IPS-NIHi7 (cell line): Measurements from ENCODE around the gene MED27.

Experiments used
- DNase-seq: peaks from one replicate; pipeline ENCODE4 v3.0.0; 2012; ENCODE audit warnings: mixed read lengths; ENCODE audit errors: extremely low spot score

MED27 gene

DNA sequence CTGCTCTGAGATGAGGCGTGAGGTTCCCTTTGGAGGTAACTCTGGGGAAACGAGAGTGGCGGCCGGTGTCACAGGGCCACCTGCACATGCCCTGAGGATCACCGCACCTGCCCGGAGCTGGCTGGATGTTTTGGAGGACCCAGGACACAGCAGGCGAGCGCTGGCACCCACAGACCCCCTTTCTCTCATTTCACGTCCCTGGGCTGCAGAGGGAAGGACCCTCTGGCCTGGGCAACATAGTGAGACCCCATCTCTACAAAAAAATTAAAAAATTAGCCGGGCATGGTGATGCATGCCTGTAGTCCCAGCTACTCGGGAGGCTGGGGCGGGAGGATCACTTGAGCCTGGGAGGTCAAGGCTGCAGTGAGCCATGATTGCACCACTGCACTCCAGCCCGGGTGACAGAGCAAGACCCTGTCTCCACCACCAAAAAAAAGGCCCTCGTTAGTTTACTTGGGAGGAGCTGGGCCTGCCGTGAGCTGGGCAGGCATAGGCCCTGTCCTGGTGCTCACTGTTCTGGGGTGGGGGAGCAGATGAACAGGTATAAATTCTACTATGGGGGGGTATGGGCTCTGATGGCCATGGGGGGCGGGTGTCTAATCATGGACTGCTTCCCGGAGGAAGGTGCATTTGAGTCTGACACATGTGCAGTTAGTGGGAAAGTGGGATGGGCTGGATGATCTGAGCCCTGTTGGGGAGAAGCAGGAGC, 242.9 kb downstream of the MED27 start:
- DNase-seq: no peak

DNA sequence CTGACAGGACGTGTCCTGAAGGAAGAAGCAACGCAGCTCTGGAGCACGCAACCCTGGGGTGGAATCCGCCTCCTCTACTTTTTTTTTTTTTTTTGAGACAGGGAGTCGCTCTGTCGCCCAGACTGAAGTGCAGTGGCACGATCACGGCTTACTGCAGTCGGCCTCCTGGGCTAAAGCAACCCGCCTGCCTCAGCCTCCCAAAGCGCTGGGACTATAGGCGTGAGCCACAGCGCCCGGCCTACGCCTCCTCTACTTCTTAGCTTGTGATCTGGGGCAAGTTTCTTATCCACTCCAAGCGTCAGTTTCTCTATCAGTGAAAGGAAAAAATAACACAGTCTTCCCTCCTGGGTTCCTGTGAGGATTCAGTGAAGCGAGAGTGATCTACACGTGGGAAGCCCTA, 243.6 kb downstream of the MED27 start:
- DNase-seq: no peak

DNA sequence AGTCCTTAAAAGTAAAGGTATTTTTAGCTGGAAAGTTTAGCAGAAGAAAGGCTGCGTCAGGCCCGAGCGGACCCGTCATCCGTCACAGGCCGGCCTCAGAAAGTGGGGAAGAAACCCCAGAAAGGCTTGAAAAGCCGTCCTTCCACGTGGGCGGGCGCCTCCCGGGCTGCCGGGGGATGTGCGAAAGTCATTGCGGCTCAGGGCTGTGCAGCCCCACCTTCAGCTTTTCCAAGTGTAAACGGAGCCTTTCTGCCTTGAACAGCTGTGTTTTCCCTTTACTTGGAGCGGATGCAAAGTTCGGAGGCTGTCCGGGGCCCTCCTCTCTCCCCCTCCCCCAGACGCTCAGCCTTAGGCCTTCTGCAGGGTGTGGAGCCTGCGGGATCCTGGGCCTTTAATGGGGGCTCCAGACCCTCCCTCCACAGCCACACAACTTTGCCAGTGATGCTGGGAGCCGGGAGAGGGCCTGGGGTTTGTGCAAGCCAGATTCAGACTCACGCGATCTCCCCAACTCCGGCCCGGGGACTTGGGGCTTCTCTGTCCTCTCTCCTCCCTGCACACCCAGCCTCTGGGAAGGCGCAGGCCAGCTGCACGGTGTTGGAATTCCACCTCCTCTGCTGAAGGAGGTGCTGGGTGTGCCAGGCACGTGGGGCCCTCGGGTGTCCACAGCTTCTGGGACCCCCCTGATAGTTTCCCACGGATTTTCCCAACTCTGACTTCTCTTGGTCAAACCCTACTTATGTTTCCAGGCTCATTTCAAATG, 244.3 kb downstream of the MED27 start:
- no peak for DNase-seq

DNA sequence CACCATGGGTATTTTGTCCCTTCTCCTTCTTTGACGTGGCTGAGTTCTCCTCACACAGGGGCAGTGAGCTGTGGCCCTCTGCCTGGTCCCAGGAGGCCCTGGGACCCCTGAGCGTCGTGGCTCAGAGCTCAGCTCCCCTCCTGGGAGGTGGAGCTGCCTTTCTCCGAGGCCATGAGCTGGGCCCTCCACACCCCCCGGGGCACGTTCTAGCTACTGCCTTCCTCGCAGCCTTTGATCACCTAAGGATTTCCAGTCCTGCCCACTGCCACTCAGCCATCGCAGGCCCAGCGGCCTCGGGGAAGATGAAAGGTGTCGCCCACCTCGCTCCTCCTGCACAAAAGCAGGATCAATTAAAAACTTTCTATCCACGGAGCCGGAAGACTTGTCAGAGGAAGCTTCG, 244.9 kb downstream of the MED27 start:
- DNase-seq: no peak

DNA sequence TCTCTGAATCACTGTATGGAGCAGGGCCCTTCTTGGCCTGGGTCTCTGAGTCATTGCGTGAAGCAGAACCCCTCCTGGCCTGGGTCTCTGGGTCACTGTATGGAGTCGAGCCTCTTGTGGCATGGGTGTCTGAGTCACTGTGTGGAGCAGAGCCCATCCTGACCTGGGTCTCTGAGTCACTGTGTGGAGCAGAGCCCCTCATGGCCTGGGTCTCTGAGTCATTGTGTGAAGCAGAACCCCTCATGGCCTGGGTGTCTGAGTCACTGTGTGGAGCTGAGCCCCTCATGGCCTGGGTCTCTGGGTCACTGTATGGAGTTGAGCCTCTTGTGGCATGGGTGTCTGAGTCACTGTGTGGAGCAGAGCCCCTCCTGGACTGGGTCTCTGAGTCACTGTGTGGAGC, 245.8 kb downstream of the MED27 start:
- no peak for DNase-seq

DNA sequence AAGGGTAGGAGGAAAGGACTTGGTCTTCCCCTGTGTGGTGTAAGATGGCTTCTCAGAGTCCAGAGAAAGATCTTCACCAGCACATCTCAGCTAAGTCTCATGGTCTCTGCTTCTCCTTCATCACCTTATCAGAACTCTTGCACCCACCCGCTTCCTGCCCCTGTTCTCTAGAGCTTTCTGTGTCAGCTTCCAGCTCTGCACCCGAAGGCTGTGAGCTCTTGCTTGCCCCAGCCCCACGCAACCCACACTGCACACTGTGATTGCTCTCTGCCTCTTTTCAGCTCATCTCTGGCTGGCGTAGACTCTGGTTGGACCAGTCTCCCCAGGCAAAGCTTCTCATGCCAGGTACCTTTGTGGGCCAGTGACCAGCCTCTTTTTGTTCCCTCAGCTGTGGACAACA, 246.6 kb downstream of the MED27 start:
- DNase-seq: no peak

DNA sequence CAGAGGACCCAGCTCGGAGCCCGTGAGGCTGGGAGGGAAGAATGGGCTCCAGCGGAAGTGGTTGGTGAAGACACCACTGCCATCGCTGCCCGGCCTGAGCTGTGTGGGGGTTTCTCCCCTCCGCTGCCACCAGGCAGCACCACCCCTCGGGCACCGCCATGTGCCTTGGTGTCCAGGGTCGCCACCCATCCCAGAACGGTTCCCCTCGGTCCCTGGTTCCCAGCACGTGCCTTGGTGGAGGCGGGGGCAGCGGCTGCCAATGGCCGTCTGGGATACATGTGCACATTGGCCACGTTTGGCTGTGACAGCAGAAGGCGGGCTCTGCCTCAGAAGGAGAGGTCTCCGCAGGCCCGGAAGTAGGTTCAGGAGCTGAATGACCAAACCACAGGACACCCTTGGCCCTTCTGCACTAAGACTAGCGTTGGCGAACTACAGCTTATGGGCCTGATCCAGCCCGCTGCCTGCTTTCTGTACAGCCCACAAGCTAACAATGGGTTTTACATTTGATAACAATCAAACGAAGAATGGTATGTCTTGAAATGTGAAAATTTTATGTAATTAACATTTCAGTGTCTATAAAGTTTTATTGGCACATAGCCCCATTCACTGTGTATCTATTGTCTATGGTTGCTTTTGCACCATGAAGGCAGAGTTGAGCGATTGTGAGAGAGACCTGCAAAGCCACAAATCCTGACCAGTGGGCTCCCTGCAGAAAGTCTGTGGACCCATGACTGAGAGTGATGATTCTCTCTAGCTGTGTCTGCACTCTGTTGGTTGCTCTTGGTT, 248.1 kb downstream of the MED27 start:
- DNase-seq: no peak

DNA sequence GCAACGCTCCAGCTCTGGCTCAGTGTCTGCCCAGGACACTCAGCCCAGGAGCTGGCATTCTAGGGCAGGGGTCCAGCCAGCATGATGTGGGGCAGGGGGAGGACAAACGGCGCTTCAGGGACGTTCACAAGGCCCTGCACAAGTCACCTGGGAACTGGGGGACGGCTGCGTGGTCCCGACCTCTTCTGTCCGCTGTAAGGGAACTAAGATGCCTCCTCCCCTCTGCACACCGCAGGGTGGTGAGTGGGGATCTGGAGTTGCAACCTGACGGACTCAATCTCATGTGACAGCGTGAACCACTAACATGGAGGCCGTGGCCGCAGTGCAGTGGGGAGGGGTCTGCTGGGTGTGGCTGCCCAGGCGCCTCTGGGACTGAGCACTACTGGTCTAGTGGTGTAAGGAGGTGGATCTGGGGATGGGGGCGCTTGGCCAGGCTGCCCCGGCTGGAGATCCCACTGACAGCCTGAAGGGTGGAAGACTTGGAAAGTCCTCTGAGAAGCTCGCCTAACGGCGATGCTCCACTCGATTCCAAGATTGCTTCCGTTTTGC, 251.8 kb downstream of the MED27 start:
- DNase-seq: no peak

DNA sequence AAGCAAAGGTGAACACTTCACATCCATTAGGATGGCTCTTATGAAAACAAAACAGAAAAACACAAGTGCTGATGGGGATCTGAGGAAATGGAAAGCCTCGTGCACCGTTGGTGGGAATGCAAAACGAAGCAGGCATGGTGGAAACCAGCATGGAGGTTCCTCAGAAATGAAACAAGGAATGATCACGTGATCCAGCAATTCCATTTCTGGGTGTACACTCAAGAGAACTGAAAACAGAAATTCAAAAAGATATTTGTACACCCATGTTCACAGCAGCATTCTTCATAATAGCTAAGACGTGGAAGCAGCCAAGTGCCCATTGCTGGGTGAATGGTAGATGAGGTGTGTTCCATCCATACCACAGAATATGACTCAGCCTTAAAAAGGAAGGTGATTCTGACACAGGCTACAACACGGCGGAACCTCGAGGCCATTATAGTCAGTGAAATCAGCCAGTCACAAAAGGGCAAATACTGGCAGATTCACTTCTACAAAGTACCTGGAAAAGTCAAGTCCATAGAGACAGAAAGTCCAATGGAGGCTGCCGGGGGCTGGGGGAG, 252.6 kb downstream of the MED27 start:
- DNase-seq: no peak

DNA sequence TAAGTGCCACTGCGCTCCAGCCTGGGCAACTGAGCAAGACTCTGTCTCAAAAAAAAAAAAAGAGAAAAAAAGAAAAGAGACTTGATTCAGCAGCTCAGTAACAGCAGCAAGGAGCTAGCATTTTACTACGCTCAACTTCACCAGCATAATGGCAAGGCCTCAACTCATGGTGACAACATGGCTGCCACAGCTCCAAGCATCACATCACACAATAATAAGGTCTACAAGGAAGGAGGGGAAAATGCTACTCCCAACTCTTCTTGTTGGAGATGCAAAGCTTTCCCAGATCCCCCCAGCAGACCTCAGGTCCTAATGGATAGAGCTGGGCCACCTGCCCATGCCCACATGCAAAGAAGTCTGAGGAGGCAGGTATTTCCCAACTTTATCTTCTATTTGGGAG, 253.6 kb downstream of the MED27 start:
- no peak for DNase-seq

DNA sequence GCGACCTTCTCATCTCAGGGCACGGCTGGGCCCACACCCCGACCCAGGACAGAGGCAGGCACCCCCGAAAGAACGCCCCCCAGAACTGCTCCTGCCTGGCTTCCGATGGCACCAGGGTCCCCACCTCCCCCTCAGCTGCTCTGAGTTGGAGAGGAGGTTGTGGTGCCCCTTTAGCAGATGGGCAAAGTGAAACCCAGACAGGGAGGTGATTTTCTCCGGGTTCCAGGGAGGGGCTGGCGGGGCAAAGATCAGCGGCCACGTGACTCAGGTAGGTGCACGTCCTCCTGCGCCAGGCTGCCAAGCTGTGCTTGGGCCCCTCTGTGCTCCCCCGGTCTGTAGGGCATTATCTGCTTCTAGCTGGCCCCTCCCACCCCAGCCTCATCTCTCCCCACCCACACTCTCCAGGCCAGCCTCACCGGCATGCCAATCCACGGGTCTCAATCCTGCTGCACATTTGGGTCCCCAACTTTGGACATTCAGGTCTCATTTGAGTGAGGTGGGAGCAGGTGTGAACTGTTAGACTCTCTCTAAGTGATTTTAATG, 254.6 kb downstream of the MED27 start:
- DNase-seq: no peak

DNA sequence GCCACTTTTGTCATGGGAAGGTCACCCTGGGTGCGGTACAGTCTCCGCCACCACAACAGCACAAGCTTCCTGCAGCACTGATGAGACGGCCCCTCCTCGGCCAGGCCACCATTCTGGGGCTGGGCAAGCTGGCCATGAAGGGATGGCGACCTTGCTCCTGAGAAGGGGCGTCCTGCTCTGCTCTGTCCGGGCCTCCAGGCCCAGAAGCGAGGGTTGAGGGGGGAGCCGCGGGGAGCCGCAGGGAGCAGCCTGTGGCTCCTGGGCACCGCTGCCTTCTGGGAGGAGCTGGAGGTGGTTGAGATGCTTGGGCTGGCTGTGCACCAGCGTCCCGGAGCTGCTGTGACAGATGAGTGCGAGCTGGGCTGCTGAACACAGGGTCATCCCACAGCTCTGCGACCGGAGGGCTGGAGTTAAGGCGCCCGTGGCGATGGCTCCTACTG, 255.5 kb downstream of the MED27 start:
- no peak for DNase-seq

DNA sequence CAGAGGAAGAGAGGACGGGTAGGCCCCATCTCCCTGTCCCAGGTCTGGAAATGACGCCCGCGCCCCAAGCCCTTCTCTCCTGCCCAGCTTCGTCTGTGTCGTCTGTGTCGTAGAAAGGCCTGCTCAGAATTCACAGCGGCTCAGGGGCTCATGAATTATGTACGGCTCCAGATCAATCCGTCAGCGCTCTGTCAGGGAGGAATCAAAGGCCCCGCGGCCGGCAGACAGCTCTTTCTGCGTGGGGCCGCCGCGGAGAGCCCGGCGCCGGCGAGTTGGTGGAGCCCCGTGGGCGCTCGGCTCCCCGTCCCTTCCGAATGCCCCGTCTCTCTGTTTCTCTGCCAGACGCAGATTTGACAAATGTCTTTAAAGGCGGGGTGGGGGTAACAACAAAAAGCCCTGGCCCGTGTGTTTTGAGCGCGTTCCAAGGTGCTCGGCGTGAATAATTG, 255.9 kb downstream of the MED27 start:
- DNase-seq: no peak

DNA sequence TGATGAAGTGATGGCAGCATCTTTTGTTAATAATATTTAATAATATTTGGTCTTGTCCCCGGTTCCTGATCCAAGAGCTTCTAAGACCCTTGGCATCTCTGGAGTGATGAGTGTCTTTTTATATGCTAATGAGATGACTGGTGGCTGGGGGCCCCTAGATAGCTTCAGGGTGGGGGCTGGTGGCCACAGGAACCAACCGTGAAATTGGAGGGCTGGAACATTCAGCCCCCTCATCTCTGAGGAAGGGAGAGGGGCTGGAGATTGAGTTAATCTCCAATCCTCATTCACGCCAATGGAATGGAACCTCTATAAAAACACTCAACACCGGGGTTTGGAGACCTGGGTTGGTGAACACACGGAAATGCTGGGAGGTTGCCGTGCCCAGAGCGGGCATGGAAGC, 261.6 kb downstream of the MED27 start:
- DNase-seq: no peak

DNA sequence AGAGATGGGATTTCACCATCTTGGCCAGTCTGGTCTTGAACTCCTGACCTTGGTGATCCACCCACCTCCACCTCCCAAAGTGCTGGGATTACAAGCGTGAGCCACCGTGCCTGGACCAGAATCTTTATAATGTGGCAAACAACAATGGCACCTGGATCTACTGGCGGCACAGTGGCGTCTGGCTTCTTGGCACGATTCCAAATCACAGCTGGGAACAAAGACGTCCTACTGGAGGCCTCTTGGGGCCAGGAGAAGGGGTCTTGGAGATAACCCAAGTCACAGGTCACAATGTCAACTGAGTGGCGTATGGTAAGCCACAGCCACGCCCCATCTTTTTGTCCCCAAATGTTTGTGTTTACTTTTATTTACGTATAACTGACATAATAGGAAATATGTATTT, 262.0 kb downstream of the MED27 start:
- no peak for DNase-seq

DNA sequence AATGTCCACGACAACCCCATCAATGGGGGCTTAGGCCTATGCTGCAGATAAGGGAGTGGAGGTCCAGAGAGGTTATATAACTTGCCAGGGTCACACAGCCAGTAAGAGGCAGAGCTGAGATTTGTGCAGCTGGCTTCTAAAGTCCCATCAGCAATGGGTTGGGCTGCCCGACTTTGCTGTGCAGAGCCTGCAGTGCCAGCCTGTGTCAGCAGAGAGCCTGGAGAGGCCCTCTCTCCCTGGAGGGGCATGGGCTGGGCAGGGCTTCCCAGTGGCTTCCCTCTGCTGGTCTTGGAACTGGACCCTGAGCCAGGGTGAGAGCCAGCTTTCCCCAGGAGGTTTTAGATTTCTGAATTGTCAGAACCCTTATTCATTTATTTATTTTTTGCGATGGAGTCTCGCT, 262.6 kb downstream of the MED27 start:
- no peak for DNase-seq

DNA sequence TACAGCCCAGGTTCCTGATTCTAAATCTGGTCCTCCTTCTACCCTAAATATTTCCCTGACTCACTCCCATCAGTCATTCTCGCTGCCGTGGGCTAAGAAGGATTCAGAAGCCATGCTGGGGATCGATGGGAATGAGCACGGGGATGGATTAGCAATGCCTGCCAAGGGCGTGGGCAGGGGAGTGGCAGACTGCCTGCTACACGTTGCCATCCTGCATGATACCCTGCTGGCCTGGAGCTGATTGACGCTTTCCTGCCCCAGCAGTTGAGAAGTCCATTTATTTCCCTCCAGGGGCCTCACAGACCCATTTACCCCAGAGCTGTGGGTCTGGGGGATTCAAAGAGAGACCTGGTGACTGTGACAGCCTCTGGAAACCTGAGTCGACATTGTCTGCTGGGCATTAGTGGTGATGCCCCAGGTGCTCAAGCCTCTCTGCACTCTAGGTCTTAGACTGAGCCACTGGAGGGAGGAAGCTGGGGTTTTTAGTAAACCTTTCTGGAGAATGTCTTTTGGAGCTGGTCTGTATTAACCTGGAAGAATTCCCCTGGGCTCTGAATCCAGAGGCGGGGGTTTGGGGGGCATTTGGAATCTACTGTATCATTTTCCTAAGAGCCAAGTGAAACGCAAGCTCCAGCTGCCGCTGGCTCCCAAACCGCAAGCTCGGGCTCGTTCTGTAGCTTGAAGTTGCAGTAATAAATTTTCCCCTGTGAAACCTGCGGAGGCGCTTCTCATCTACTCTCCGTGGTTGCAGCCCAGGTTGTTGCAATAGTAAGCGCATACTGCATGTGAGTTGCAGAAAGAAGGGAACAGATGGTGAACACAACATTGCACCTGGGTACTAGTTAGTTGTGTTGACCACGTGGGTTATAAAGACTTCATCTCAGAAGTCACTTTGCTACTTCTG, 263.4 kb downstream of the MED27 start:
- DNase-seq: no peak

DNA sequence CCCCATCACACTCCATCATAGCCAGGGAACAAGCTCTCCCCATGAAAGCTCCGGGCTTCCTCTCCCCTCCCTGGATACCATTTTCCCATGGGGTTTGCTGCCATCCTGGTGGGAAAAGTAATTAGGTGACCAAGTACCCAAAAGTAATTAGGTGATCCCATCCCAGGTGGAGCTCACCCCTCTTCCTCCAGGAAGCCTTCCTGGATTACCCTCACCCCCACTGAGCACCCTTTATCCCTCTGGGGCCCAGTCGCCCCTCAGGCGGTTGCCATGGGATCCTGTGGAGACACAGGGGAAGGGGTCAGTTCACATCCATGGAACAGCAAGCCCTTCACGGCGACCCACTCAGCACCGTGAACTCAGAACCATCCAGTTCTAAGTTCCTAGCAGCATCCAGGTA, 265.0 kb downstream of the MED27 start:
- no peak for DNase-seq

DNA sequence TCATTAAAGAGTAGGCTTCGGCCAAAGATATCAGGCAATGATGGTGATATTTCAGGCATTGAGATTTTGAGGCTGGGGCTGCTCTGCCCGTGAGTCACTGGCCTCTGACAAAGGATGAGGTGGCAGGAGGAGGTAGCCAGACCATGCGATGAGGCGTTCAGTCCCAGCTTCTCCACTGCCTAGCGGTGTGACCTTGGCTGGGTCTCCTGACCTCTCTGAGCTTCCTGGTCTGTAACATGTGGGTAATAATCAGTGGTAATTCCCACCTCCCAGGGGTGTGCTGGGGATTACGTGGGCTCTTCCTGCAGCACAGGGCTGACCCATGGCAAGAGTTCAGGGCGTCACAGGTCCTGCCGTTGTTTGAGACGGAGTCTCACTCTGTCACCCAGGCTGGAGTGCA, 266.6 kb downstream of the MED27 start:
- DNase-seq: no peak

DNA sequence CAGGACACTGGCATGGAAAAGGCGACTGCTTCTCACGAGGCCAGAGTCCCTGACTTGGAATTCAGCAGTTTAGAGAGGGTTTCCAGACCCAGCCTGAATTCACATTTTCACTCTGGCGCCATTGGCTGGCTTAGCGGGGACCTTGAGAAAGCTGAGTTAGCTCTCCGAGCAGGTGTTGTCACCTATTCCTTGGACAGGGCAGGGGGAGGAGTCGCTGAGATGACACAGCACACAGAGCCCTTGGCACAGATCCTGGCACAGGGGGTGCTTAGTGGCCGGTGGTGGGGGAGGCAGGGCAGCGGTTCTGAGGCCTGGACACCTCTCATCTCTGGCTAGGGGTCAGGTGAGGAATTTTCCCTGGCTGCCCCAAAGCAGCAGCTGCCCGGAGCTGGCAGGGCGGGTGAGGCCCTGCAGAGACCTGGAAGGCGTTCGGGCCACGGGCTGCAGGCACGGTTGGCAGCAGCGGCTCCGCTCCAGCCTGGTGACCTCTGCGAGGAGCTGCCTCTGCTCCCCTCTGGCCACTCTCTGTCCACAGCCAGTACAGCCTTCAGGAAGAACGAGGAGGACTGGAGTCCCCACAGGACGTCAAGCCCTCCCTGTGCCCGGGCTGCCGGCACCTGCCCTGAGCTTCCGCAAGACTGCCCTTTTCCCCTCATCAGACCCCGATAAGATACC, 267.4 kb downstream of the MED27 start:
- DNase-seq: no peak
